Stimulated activated CD4-positive, alpha-beta T cell treated with anti-CD3 and anti-CD28 coated beads, Interleukin-1b, Interleukin-23, amount 100 ng/mL, for 4 hours (primary cell): Measurements from ENCODE around the gene ITM2B.
"Not testable (repeated sequence)": the region's sequence is repeated elsewhere in the genome, so short reads cannot be mapped to it uniquely, and the experiment has no call there.

ENCODE experiments used
- DNase-seq, 2 donors: peaks; one replicate each; pipeline ENCODE4 v3.0.0-alpha.2; 2020; ENCODE audit warnings: low read depth in 2 of 2

Gene ITM2B

GRCh38 chr13:48233046-48233888 lies at the start of gene ITM2B:
ITM2B (plus strand) TSS chr13:48233206; CDS start chr13:48233361, 155 bp downstream.
- peak; percentile 33 to 59 for DNase-seq

DNA sequence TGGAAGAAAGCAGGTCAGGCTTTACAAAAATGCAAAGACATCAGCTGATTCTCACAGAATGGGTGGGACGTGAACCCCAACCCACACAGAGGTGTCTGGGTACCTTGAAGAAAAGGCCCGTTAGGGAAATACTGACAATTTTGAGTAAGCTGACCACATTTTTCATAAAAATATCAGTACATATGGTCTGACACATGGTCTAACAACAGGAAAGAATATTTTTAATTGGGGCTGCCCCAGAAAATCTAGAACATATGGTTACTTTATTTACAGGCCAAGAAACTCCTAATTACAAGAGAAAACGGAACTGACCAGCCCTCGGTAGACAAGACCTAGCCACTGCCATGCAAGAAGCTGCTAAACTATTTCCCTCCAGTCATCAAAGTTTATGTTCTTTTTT lies 48.7 kb upstream of the ITM2B start:
- no peak for DNase-seq

GRCh38 chr13:48185018-48185417 lies 48.0 kb upstream of the ITM2B start:
- DNase-seq = no peak

DNA sequence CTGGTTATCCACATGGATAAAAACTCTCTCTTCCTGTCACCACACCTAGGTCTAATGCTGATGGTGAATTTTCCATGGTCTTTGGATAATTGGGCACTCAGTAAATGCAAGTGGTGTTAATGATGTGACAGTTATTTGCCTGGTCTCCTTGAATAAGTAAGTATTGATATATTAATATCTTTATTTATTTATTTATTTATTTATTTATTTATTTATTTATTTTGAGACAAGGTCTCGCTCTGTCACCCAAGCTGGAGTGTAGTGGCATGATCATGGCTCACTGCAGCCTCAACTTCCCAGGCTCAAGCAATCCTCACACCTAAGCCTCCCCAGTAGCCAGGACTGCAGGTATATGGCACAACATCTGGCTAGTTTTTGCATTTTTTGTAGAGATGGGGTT lies 46.3 kb upstream of the ITM2B start:
- no peak for DNase-seq

DNA sequence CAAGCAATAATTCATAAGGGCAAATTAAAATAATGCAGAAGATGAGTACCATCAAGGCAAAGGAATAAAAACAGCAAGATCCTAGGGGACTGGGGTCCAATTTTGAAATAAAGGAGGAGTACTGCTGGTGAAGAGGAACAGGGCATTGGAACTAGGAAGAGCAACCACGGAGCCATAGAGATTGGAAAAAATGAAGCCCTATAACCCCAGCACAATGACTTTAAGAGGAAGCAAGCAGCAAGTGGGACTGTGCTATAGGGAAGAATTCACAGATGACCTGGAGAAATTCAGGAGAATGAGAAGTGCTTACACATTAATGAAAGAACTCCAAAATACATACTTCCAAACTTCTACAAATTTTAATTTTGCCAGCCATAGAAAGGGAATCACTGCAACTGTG lies 44.9 kb upstream of the ITM2B start:
- DNase-seq = no peak

DNA sequence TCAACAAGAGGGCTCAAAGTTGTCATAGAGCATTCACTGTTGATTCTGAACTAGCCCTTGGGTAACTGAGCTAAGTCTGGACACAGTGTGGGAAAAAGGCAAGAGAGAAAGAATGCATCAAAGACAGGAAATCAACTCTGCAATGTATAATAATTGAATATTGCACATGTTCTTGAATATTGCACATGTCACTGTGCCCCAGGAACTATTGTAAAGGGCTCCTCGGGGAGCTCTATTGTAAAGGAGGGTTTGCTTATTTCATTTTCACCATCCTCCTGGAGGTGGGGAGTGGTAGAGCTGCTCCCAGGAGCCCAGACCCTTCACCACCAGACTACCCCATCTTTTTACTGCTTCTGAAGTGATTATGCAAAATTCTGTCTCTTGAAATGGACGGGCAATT lies 44.4 kb upstream of the ITM2B start:
- DNase-seq = no peak

DNA sequence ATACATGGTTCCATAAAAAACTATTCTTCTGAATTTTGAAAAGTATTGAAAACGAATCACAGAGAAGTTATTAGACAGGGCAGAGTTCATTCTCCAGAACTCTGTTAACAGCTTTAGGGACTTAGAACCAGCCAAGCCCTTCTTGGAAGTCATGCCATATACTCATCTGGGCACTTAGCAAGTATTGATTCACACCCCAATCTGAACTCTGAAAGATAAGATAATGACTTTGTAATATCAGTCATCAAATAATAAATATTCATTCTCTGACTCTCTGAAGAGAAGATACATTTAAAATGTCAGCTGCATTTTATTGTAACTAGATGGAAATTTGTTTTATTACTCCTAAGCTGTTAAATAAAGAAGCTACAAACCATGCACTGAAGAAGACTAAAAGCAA lies 43.8 kb upstream of the ITM2B start:
- no peak for DNase-seq

DNA sequence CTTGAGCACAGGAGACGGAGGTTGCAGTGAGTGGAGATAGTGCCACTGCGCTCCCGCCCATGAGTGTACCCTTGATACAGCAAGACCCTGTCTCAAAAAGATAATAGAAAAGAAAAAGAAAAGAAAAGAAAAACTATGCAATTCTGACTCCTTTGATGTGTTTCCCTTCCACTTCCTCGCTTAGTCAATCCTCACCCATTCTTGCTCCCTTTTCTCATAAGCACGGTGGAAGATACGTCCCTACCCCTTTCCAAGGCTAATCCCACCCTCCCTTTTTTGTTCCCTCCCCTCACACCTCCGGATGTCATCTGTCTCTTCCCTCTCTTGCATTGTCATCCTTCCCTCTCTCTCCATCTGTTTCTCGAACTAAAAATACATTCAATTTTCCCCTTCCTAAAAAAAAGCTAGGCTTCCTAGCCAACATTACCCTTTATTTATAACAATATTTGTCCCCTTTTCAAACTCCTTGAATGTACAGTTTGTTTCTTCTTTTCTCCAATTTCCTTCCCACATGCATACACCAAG lies 40.5 kb upstream of the ITM2B start:
- DNase-seq = no peak

GRCh38 chr13:48194379-48194754 lies 38.6 kb upstream of the ITM2B start:
- no peak for DNase-seq

DNA sequence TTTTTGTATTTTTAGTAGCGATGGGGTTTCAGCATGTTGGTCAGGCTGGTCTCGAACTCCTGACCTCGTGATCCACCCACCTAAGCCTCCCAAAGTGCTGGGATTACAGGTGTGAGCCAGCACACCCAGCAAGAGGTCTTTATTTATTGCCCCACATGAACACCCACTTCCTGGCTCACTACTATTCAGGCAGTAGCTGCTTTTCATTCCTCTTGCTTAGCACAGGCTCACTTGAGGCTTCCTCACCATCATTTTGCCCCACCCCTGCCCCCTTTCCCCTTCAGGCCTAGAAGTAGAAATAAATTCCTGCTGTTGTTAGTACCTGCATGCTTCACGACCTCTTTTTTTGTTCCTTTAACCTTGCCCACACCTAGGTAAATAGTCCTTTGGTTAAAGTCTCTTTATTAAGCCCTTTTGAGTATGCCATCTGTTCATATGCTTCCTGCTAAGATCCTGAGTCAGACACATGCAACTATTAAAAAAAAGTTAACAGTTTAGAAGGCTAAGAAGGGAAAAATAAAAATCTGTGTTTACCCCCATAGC lies 33.5 kb upstream of the ITM2B start:
- no peak for DNase-seq

DNA sequence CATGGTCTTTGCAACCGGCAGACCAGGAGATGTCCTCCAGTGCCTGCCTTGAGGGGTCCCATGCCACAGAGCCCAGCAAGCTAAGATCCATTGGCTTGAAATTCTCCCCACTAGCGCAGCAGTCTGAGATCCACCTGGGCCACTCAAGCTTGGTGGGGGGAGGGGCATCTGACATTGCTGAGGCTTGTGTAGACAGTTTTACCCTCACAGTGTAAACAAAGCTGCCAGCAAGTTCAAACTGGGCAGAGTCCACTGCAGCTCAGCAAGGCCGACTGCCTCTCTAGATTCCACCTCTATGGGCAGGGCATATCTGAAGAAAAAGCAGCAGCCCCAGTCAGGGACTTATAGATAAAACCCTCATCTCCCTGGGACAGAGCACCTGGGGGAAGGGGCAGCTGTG lies 32.0 kb upstream of the ITM2B start:
- no peak for DNase-seq

DNA sequence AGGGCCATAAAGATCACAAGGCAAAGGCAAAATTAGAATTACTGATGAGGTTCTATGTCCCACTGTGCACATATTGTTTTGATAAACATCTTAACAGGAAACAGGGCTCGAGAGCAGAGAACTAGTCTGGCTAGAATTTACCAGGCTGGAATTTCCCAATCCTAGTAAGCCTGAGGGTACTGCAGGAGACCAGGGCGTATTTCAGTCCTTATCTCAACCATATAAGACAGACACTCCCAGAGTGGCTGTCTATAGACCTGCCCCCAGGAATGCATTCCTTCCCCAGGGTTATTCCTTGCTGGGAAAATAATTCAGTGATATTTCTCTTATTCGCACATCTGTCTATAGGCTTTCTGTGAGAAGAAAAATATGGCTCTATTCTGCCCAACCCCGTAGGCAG lies 25.8 kb upstream of the ITM2B start:
- not testable (repeated sequence) for DNase-seq

DNA sequence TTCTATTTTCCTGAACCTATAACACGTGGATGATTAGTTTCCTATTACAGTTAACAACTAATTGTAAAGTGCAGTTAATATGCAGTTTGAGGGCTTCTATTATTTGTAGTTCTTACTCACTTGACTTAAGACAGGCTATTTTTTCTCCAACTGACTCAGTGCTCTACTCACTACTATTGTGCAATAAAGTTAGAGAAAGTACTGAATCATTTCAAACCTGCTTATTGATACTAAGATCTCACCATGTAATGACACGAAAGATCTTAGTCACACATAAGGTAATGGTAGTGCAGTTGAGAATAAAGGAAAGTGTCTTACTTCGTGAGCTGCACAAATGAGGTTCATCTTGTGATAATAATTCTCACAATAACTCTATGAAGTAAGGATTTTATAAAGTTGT lies 22.8 kb upstream of the ITM2B start:
- DNase-seq = no peak

DNA sequence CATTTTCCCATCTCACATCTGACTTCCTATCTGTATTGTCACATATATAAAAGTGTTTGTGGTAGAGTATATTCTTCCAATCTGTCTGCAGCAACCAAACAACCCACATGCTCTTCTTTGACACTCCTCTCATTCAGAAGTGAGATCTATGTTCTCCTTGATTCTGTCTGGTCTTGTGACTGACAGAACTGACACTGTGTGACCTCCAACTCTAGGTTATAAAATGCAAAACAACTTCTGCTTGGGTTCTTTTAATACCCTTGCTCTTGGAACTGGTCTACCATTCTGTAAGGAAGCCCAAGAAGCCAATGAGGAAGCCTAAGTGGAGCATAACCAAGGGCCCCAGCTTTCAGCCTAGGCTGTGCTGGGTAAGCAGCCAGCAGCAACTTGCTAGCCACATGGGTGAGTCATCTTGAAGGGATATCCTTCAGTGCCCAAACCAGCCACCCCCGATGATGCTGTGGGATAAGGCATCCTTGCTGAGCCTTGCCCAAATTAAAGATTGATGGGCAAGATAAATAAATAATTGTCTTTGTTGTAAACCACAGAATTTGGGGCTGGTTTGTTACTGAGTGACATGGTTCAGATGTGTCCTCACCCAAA lies 18.4 kb upstream of the ITM2B start:
- no peak for DNase-seq

- not testable (repeated sequence) for DNase-seq
Measured at GRCh38 chr13:48215511-48216203, 17.3 kb upstream of the ITM2B start.

- no peak for DNase-seq
Measured at GRCh38 chr13:48216204-48216711, 16.7 kb upstream of the ITM2B start.

- DNase-seq = no peak
Measured at GRCh38 chr13:48220592-48220980, 12.4 kb upstream of the ITM2B start.

- DNase-seq = no peak
Measured at GRCh38 chr13:48220981-48221685, 11.9 kb upstream of the ITM2B start.

GRCh38 chr13:48221686-48222187 lies 11.3 kb upstream of the ITM2B start:
- no peak for DNase-seq

GRCh38 chr13:48222358-48223301 lies 10.4 kb upstream of the ITM2B start:
- no peak for DNase-seq
